ENCODE measurements around the gene NFE2L3.

The NFE2L3 gene

DNA sequence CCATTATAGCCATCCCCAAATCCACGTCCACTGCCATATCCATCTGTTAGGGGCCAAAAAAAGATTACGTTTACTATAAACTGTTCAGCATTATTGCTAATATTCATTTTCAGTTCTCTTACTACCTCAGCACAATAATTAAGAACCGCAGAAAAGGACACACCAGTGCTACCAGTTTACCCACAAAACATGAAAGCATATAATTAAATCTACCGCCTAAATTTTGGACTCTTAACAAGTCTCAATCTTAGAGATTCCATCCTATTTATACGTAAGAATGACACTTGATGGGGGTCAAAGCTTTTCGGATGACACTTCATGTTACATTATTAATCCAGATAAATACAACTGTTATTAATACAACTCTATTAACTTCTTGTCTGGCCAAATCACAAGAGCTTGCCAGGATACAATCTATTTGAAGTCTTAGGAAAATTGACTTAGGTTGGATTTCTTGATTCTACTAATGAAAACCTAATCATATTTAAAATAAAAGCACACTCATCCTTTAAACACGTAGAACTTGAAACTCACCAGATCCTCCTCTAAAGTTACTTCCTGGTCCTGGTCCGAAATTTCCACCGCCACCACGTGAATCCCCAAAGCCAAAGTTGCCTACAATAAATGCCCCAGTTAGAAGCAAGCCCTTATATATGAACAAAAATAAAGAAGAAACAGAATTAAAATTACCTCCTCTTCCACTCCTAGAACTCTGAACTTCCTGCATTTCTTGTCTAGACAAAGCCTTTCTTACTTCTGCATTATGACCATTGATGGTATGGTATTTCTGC lies 44.1 kb downstream of the NFE2L3 start:
- Histone ChIP-seq H3K4me3 (peak overlapping the region; percentile 84 to 98 (median 93); a peak in 18 of 20 replicates), H3K9ac (peak overlapping the region in 9 of 11 experiments; percentile 73 to 100 (median 99); a peak in 18 of 22 replicates), H3K27ac (peak overlapping the region in 6 of 11 experiments; percentile 2 to 99 (median 26); a peak in 7 of 22 replicates), H3K4me2 (peak overlapping the region; percentile 81 to 97 (median 87)), H3K4me1 (peaks cover 47 to 61% (median 55%) of the 10 kb centered on the region in 10 experiments), H3K27me3 (no peaks in the 10 kb centered on the region), H3K36me3 (peaks cover 75 to 87% (median 84%) of the 10 kb centered on the region in 11 experiments), H4K20me1 (peaks cover 87 to 94% (median 94%) of the 10 kb centered on the region in 11 experiments), H3K9me3 (replicated peaks in 1 of 11) (no peaks in the 10 kb centered on the region; a peak in 1 of 22 replicates)
- TF ChIP-seq Cebpa-rat (IDR thresholded peaks at IDR 0.05) = no peak

DNA sequence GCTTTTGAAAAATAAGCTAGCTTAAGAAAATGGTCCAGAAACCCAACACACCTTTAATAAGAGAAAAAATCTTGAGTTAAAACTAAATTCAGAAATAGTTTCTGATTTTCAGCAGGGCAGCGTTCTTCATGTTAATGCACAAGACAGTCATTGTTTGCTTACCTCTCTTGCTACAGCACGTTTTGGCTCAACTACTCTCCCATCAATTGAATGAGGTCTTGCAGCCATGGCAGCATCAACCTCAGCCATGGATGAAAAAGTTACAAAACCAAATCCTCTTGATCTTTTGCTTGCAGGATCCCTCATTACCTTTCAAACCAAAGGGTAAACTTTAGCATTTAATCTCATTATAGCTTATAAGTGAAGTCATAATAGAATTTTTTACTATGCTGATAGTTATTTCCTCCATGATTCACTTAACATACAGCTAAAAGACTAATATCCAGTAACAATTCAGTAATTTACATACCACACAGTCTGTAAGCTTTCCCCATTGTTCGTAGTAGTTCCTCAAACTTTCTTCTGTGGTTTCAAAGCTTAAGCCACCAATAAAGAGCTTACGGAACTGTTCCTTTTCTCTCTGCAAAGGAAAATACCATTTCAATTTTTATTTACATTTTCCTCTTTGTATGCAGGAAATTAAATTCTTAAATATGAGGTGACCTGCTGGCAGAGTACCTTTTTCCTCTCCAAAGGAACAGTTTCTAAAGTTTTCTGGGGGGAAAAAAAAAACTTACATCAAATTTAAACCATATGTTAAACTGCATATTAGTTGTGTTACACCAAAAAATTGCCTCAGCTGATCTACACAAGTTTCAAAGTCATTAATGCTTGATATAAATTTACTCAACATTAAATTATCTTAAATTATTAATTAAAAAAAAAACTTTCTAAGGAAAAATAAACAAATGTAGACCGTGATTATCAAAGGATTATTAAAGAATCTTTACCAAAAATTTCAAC lies 45.4 kb downstream of the NFE2L3 start:
- Histone ChIP-seq H3K4me2 (peak overlapping the region; percentile 81 to 97 (median 87)), H3K9me3 (replicated peaks in 1 of 11) (no peaks in the 10 kb centered on the region; a peak in 1 of 22 replicates), H3K27ac (peak overlapping the region in 10 of 11 experiments; percentile 9 to 100 (median 98); a peak in 18 of 22 replicates), H3K4me3 (peak overlapping the region; percentile 84 to 98 (median 93)), H4K20me1 (peaks cover 74 to 83% (median 80%) of the 10 kb centered on the region in 11 experiments), H3K9ac (peak overlapping the region; percentile 60 to 100 (median 99); a peak in 21 of 22 replicates), H3K36me3 (peaks cover 62 to 73% (median 70%) of the 10 kb centered on the region in 11 experiments), H3K4me1 (peaks cover 45 to 51% (median 49%) of the 10 kb centered on the region in 10 experiments), H3K27me3 (no peaks in the 10 kb centered on the region)
- no peak for TF ChIP-seq Cebpa-rat (IDR thresholded peaks at IDR 0.05)

DNA sequence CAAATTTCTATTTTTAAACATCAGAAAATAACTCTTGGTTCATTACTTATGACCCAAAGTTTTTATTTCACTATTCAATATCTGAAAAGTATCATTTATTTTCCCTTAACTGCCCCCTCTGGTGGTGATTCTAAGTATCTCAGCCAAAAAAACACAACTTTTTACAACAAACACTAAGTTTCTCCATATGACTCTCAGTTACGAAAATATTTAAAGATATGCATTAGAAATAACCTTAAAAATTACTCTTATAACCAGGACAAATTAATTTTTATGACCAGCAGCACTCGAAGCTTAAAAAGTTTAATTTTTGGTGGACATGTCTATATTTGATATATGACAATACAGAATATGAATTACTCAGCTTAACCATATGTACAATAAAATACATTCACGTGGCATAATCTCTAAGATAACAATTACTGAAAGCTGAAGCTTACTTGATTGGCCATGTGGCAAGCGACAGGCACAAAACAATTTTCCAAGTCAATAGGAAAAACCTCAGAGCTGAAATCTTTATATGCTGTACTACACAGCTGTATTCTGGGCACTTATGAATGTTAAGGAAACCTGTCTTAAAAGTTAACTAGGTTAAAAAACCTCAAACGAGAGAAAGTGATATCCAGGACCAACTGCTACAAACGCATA lies 46.3 kb downstream of the NFE2L3 start:
- peak overlapping the region; percentile 98 to 100 (median 100); a peak in 21 of 22 replicates for H3K27ac ChIP-seq
- peaks cover 67 to 83% (median 79%) of the 10 kb centered on the region in 11 experiments for H4K20me1 ChIP-seq

DNA sequence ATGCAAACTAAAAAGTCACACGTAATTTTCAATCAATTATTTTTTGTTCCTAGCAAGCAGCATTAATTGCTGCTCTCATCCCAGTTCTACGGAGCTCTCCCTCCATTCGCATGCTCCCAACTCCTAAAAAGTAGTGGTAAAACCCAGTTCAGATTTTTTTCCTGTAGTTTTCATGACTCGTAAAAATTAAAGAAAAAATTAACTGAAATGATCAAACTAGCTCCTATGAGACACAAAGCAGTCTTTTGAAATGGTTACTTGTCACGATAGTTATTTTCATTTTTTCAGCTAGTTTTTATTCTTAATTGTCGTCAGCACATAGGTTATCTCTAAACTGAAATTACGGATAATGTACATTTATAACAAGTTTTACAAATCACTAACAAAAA lies 46.8 kb downstream of the NFE2L3 start:
- no peak for TF ChIP-seq Cebpa-rat (IDR thresholded peaks at IDR 0.05)
- Histone ChIP-seq H3K4me2 (peak overlapping the region; percentile 56 to 97 (median 87)), H3K9ac (peak overlapping the region; percentile 98 to 100 (median 99)), H3K4me1 (peaks cover 32 to 44% (median 36%) of the 10 kb centered on the region in 10 experiments), H4K20me1 (peaks cover 67 to 83% (median 79%) of the 10 kb centered on the region in 11 experiments), H3K27me3 (no peaks in the 10 kb centered on the region), H3K9me3 (replicated peaks in 1 of 11) (no peaks in the 10 kb centered on the region; a peak in 1 of 22 replicates), H3K36me3 (peaks cover 48 to 70% (median 59%) of the 10 kb centered on the region in 11 experiments), H3K27ac (peak overlapping the region; percentile 98 to 100 (median 100)), H3K4me3 (peak overlapping the region; percentile 84 to 98 (median 93))

More for the DNA sequence above, 46.3 kb downstream of the NFE2L3 start:
- Histone ChIP-seq H3K36me3 (peaks cover 53 to 70% (median 62%) of the 10 kb centered on the region in 11 experiments), H3K9me3 (replicated peaks in 1 of 11) (no peaks in the 10 kb centered on the region; a peak in 1 of 22 replicates), H3K4me3 (peak overlapping the region; percentile 84 to 98 (median 93)), H3K9ac (peak overlapping the region; percentile 98 to 100 (median 99)), H3K4me1 (peaks cover 37 to 44% (median 41%) of the 10 kb centered on the region in 10 experiments), H3K4me2 (peak overlapping the region; percentile 56 to 97 (median 87)), H3K27me3 (no peaks in the 10 kb centered on the region)
- no peak for TF ChIP-seq Cebpa-rat (IDR thresholded peaks at IDR 0.05)

DNA sequence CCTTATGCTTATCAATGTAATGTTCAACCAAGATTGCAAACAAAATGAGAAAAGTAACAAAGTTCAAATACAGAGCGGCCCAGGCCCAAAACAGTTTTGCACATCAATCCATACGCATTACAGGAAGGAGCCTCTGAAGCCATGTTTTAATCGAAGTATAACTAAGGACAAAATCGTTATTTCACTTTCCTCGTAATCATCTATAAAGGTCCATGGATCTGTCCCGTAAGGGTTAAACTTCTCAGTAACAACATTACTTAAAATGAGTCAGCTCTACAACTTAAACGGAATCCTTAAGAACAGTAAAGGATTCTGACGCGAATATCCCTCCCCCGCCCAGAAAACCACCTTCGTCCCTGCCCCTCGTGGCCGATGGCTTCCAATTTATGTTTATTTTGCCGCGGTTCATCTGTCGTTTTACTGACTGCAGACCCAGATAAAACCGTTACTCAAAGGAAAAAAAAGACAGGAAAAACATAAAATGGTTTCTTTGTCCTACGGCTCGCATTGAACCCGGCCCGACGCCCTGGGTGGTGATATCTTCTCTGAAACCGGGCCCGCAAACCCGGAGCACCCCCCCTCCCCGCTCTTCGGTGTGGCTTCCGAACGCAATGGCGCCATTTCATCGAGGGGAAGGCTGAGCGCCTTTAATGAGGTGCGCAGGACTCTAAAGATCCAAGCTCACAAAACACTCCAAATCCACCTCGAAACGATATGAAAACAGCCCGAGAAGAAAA lies 47.5 kb downstream of the NFE2L3 start:
- H4K20me1 ChIP-seq = peaks cover 67 to 83% (median 79%) of the 10 kb centered on the region in 11 experiments

DNA sequence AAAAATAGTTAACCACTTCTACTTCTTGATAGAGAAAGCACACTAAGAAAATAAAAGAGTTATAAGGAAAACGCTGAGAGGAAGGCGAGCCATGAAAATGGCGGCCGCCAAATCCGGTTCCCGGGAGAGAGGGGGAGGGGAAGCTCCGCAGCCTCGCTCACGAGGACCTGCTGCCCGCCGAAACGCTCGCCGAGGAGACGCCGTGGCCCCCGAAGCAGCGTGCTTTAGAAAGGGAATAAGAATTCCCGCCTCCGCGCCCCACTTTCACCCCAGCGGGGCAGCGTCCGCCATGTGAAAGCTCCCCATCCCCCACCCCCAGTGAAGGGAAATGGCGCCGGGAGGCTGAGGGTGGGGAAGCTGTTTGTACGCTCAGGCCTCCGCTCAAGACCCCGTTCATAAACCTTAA lies 48.0 kb downstream of the NFE2L3 start:
- peak overlapping the region; percentile 84 to 98 (median 93) for H3K4me3 ChIP-seq
- peaks cover 28 to 44% (median 35%) of the 10 kb centered on the region in 10 experiments for H3K4me1 ChIP-seq
- peaks cover 35 to 69% (median 56%) of the 10 kb centered on the region in 11 experiments for H3K36me3 ChIP-seq
- TF ChIP-seq Cebpa-rat (IDR thresholded peaks at IDR 0.05) = no peak
- peaks cover 67 to 83% (median 79%) of the 10 kb centered on the region in 11 experiments for H4K20me1 ChIP-seq
- H3K9me3 ChIP-seq (replicated peaks in 1 of 11) = no peaks in the 10 kb centered on the region; a peak in 1 of 22 replicates
- H3K4me2 ChIP-seq = no peak overlapping the region
- H3K27me3 ChIP-seq = no peaks in the 10 kb centered on the region
- H3K27ac ChIP-seq = peak overlapping the region; percentile 98 to 100 (median 100)
- H3K9ac ChIP-seq = peak overlapping the region; percentile 98 to 100 (median 99)

More for the DNA sequence above, 47.5 kb downstream of the NFE2L3 start:
- peak overlapping the region; percentile 56 to 97 (median 87); a peak in 19 of 22 replicates for H3K4me2 ChIP-seq
- peaks cover 41 to 70% (median 56%) of the 10 kb centered on the region in 11 experiments for H3K36me3 ChIP-seq
- H3K27ac ChIP-seq = peak overlapping the region; percentile 98 to 100 (median 100)
- peak overlapping the region; percentile 84 to 98 (median 93) for H3K4me3 ChIP-seq
- peaks cover 28 to 44% (median 35%) of the 10 kb centered on the region in 10 experiments for H3K4me1 ChIP-seq
- TF ChIP-seq Cebpa-rat (IDR thresholded peaks at IDR 0.05) = no peak
- H3K9me3 ChIP-seq (replicated peaks in 1 of 11) = no peaks in the 10 kb centered on the region; a peak in 1 of 22 replicates
- H3K27me3 ChIP-seq = no peaks in the 10 kb centered on the region
- H3K9ac ChIP-seq = peak overlapping the region; percentile 98 to 100 (median 99)

DNA sequence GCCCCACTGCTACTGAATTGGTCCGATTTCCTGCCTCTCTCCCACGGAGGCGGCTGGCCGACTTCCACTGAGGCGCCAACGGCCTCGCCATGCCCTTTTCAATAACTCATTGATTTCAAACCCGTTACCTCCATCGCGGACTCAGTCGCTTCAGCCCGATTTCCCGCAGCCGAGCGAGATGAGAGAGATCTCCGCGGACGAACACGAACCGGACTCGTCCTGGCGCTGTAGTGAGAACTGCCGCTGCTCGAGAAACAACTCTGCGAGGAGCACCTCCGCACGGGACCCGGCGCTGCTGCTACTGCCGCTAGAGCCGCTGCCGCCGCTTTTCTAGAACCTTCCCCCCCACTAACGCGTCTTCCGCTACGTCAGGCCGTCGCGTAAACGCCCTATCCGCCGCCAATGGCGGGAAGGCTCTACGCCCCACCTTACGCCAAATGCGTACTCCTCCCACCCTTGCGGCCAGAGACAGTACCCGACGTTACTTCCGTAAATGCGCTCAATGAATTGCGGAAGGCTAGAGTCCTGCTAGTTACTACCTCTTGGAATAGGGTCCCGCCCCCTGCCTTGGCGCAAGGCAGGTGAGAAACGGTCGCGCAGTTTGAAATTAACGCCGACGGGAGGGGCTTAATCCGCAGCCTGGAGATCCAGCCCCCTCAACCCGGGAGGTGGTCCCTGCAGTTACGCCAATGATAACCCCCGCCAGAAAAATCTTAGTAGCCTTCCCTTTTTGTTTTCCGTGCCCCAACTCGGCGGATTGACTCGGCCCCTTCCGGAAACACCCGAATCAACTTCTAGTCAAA lies 48.6 kb downstream of the NFE2L3 start, which contains the start of gene HNRNPA2B1:
TSS of gene HNRNPA2B1 (minus strand) at position 303 of the 803 bp plus-strand sequence. CDS start at position 134, 169 bp downstream.
- Histone ChIP-seq H3K27me3 (no peaks in the 10 kb centered on the region), H3K27ac (peak within 1 kb of the TSS; percentile 98 to 100 (median 100)), H3K9ac (peak within 1 kb of the TSS; percentile 98 to 100 (median 99)), H3K4me2 (peak within 1 kb of the TSS; percentile 56 to 98 (median 88); a peak in 21 of 22 replicates), H3K4me1 (peaks cover 28 to 44% (median 35%) of the 10 kb centered on the region in 10 experiments), H3K4me3 (peak within 1 kb of the TSS; percentile 84 to 98 (median 93)), H4K20me1 (peaks cover 67 to 83% (median 79%) of the 10 kb centered on the region in 11 experiments), H3K9me3 (replicated peaks in 1 of 11) (no peaks in the 10 kb centered on the region; a peak in 1 of 22 replicates), H3K36me3 (peaks cover 32 to 69% (median 56%) of the 10 kb centered on the region in 11 experiments)
- TF ChIP-seq Cebpa-rat (IDR thresholded peaks at IDR 0.05) = no peak

Data from BLaER1 treated with 17β-estradiol and CSF1 and Interleukin-3, amounts not matched to agents 10 nM and 100 nM (cell line).